GM21515 (cell line): ENCODE results near the gene NUDT12.

ENCODE experiments used
- ATAC-seq: cut with Tn5 transposase; IDR thresholded peaks from one replicate; pipeline ENCODE4 v1.9.1; 2021; ENCODE audit not compliant: unreplicated experiment

NUDT12 gene

GRCh38 chr5:103562453-103563157 is at the start of gene NUDT12:
Gene NUDT12 (minus strand): TSS chr5:103562789. CDS start chr5:103560248, 2,541 bp downstream.
- ATAC-seq = peak; percentile 91

- ATAC-seq = no peak
Measured at GRCh38 chr5:103607346-103607745, 44.8 kb upstream of the NUDT12 start.

GRCh38 chr5:103605277-103605676 is 42.7 kb upstream of the NUDT12 start:
- no peak for ATAC-seq

- no peak for ATAC-seq
Measured at GRCh38 chr5:103602438-103602837, 39.8 kb upstream of the NUDT12 start.

- ATAC-seq = no peak
Measured at GRCh38 chr5:103601314-103601713, 38.7 kb upstream of the NUDT12 start.

- no peak for ATAC-seq
Measured at GRCh38 chr5:103600086-103600485, 37.5 kb upstream of the NUDT12 start.

GRCh38 chr5:103598997-103599566 is 36.5 kb upstream of the NUDT12 start:
- no peak for ATAC-seq

GRCh38 chr5:103590221-103590620 is 27.6 kb upstream of the NUDT12 start:
- no peak for ATAC-seq

- ATAC-seq = no peak
Measured at GRCh38 chr5:103589776-103590175, 27.2 kb upstream of the NUDT12 start.

- no peak for ATAC-seq
Measured at GRCh38 chr5:103589357-103589756, 26.8 kb upstream of the NUDT12 start.

GRCh38 chr5:103587185-103587748 is 24.7 kb upstream of the NUDT12 start:
- ATAC-seq = no peak

GRCh38 chr5:103582364-103582763 is 19.8 kb upstream of the NUDT12 start:
- ATAC-seq = no peak

GRCh38 chr5:103573411-103573810 is 10.8 kb upstream of the NUDT12 start:
- no peak for ATAC-seq

GRCh38 chr5:103572454-103572853 is 9.9 kb upstream of the NUDT12 start:
- ATAC-seq = no peak

- ATAC-seq = no peak
Measured at GRCh38 chr5:103571730-103572129, 9.1 kb upstream of the NUDT12 start.

- ATAC-seq = no peak
Measured at GRCh38 chr5:103569313-103570060, 6.9 kb upstream of the NUDT12 start.

GRCh38 chr5:103565719-103566118 is 3.1 kb upstream of the NUDT12 start:
- ATAC-seq = no peak

- peak; percentile 42 for ATAC-seq
Measured at GRCh38 chr5:103561685-103562452, 720 bp downstream of the NUDT12 start.

GRCh38 chr5:103560826-103561225 is 1.8 kb downstream of the NUDT12 start:
- ATAC-seq = no peak

- ATAC-seq = peak; percentile 54
Measured at GRCh38 chr5:103546858-103547257, 15.7 kb downstream of the NUDT12 start.

GRCh38 chr5:103542441-103542840 is 20.1 kb downstream of the NUDT12 start:
- no peak for ATAC-seq
